ENCODE measurements around the gene FBRS.

The FBRS gene

GRCh38 chr16:30711712-30712111 lies 53.5 kb downstream of the FBRS start:
- no peak overlapping the region for H3K4me3 ChIP-seq (ENCODE audit: low read depth, low read length)
- H3K9me3 ChIP-seq, result no peaks in the 10 kb centered on the region
- H3K27me3 ChIP-seq, result no peaks in the 10 kb centered on the region
- TF ChIP-seq, protein P1, sequence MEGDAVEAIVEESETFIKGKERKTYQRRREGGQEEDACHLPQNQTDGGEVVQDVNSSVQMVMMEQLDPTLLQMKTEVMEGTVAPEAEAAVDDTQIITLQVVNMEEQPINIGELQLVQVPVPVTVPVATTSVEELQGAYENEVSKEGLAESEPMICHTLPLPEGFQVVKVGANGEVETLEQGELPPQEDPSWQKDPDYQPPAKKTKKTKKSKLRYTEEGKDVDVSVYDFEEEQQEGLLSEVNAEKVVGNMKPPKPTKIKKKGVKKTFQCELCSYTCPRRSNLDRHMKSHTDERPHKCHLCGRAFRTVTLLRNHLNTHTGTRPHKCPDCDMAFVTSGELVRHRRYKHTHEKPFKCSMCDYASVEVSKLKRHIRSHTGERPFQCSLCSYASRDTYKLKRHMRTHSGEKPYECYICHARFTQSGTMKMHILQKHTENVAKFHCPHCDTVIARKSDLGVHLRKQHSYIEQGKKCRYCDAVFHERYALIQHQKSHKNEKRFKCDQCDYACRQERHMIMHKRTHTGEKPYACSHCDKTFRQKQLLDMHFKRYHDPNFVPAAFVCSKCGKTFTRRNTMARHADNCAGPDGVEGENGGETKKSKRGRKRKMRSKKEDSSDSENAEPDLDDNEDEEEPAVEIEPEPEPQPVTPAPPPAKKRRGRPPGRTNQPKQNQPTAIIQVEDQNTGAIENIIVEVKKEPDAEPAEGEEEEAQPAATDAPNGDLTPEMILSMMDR (IDR thresholded peaks at IDR 0.05; ENCODE audit: low read depth, low read length), result no peak
- H3K36me3 ChIP-seq, result peaks cover 71% of the 10 kb centered on the region
- DNase-seq, result no peak
- peaks cover 7% of the 10 kb centered on the region for H3K4me1 ChIP-seq

- DNase-seq, result peak; percentile 56
- Histone ChIP-seq H3K36me3 (peaks cover 58% of the 10 kb centered on the region), H3K9me3 (no peaks in the 10 kb centered on the region), H3K4me3 (ENCODE audit: low read depth, low read length) (peak overlapping the region; percentile 9; the same call in 1 of the 2 replicates), H3K4me1 (peaks cover 7% of the 10 kb centered on the region), H3K27me3 (no peaks in the 10 kb centered on the region)
- TF ChIP-seq, protein P1 (IDR thresholded peaks at IDR 0.05; ENCODE audit: low read depth, low read length), result no peak
Observed at GRCh38 chr16:30715750-30716445, 57.7 kb downstream of the FBRS start.

- TF ChIP-seq, protein P1 (IDR thresholded peaks at IDR 0.05; ENCODE audit: low read depth, low read length), result no peak
- Histone ChIP-seq H3K4me3 (ENCODE audit: low read depth, low read length) (no peak overlapping the region), H3K27me3 (no peaks in the 10 kb centered on the region), H3K4me1 (peaks cover 6% of the 10 kb centered on the region), H3K36me3 (peaks cover 59% of the 10 kb centered on the region), H3K9me3 (no peaks in the 10 kb centered on the region)
- DNase-seq, result no peak
Observed at GRCh38 chr16:30720086-30720485, 61.9 kb downstream of the FBRS start.
